B cell (primary cell): ENCODE measurements around the gene PRRG2. TPM values are rescaled to one million over a fixed set of nuclear protein-coding genes. Genes with fewer than 3 reads are reported as not detected.

Experiments used
- ATAC-seq: fragments of 200-7000 bp; cut with Tn5 transposase; one replicate; pipeline ENCODE4 v1.10.0; 2021; ENCODE audit warnings: low read depth, mild to moderate bottlenecking, moderate number of reproducible peaks, moderate library complexity
- CTCF ChIA-PET: fragments of 350-600 bp; sonication (Branson Sonifier 250); formaldehyde crosslinking; loops from one replicate; lab custom pipeline; 2021; ENCODE audit warnings: antibody characterized with exemption, inconsistent platforms; lab: Charles Lee
- POLR2A ChIA-PET: fragments of 350-600 bp; sonication (Branson Sonifier 250); formaldehyde crosslinking; loops from one replicate; lab custom pipeline; 2021; ENCODE audit warnings: antibody characterized with exemption; lab: Charles Lee
- DNase-seq: peaks from one replicate; pipeline ENCODE4 v3.0.0; 2013
- H2AFZ ChIP-seq: 2 replicates; pipeline ENCODE4 v1.6.1; 2012; ENCODE audit warnings: mild to moderate bottlenecking, low read depth, low read length; ENCODE audit not compliant: insufficient read depth, poor library complexity, severe bottlenecking
- H3K27ac ChIP-seq, 2 donors: 1 replicate in 1 of 2; 2 replicates in 1 of 2; pipeline ENCODE4 v1.5.1; 2012 to 2013; ENCODE audit warnings: low read length in 2 of 2, mild to moderate bottlenecking in 2 of 2, moderate library complexity in 1 of 2
- H3K27me3 ChIP-seq, 4 experiments: fragments of 200-600 bp in 1 of 4; sonication (generic) in 1 of 4; replicated peaks in 1 of 4; 1 replicate in 2 of 4; 2 replicates in 2 of 4; pipeline versions ENCODE4 v1.6.1 to v1.7.0; 2013 to 2016; ENCODE audit warnings: low read length in 3 of 4, mild to moderate bottlenecking in 2 of 4, mixed read lengths in 1 of 4, moderate library complexity in 1 of 4; ENCODE audit not compliant: insufficient read depth in 4 of 4, control insufficient read depth in 3 of 4; ENCODE audit errors: control extremely low read depth in 1 of 4
- H3K36me3 ChIP-seq, 2 experiments: replicated peaks in 1 of 2; 1 replicate in 1 of 2; 2 replicates in 1 of 2; pipeline versions ENCODE4 v1.6.1 to v1.7.1; 2013; ENCODE audit warnings: low read length in 1 of 2; ENCODE audit not compliant: insufficient read depth in 2 of 2, control insufficient read depth in 1 of 2; ENCODE audit errors: control extremely low read depth in 1 of 2, extremely low read depth in 1 of 2
- H3K4me1 ChIP-seq, 2 donors: fragments of 200-600 bp in 1 of 2; sonication (generic) in 1 of 2; 1 replicate in 1 of 2; 2 replicates in 1 of 2; pipeline versions ENCODE4 v1.5.1 to v1.6.1; 2013 to 2017; ENCODE audit warnings: low read length in 2 of 2; ENCODE audit not compliant: control insufficient read depth in 2 of 2, insufficient read depth in 2 of 2
- H3K4me2 ChIP-seq: replicated peaks from 2 replicates; pipeline ENCODE3; 2012; ENCODE audit warnings: mild to moderate bottlenecking, low read depth, low read length; ENCODE audit not compliant: poor library complexity, severe bottlenecking
- H3K4me3 ChIP-seq, 5 experiments: fragments of 200-600 bp in 1 of 5; sonication (generic) in 1 of 5; 1 replicate in 3 of 5; 2 replicates in 2 of 5; pipeline versions ENCODE4 v1.5.1 to v1.7.0; 2011 to 2016; ENCODE audit warnings: low read length in 4 of 5, mild to moderate bottlenecking in 4 of 5, low read depth in 2 of 5, control low read depth in 1 of 5, moderate library complexity in 1 of 5; ENCODE audit not compliant: insufficient read depth in 1 of 5; ENCODE audit errors: control extremely low read depth in 1 of 5, extremely low read depth in 1 of 5
- H3K79me2 ChIP-seq: fragments of 200-600 bp; sonication (generic); one replicate; pipeline ENCODE4 v1.6.0; 2016; ENCODE audit warnings: low read length; ENCODE audit not compliant: control insufficient read depth, insufficient read depth
- H3K9ac ChIP-seq: fragments of 200-600 bp; sonication (generic); 2 replicates; pipeline ENCODE4 v1.6.1; 2017; ENCODE audit warnings: mild to moderate bottlenecking, low read length, moderate library complexity
- H3K9me3 ChIP-seq, 3 donors: one replicate each; pipeline versions ENCODE4 v1.6.1 to v1.7.1; 2013; ENCODE audit warnings: low read length in 2 of 3; ENCODE audit not compliant: control insufficient read depth in 2 of 3, insufficient read depth in 1 of 3; ENCODE audit errors: control extremely low read depth in 1 of 3
- H4K20me1 ChIP-seq: 2 replicates; pipeline ENCODE4 v1.6.0; 2012; ENCODE audit warnings: mild to moderate bottlenecking, low read length; ENCODE audit not compliant: insufficient read depth, control insufficient read depth, poor library complexity, severe bottlenecking
- H3K27ac Mint-ChIP-seq: one replicate; pipeline ENCODE4 v1.8.0; 2021; ENCODE audit warnings: mixed read lengths
- H3K27me3 Mint-ChIP-seq: one replicate; pipeline ENCODE4 v1.8.0; 2021; ENCODE audit warnings: mixed read lengths
- H3K4me1 Mint-ChIP-seq: one replicate; pipeline ENCODE4 v1.8.0; 2021; ENCODE audit warnings: mixed read lengths
- H3K4me3 Mint-ChIP-seq: one replicate; pipeline ENCODE4 v1.8.0; 2021; ENCODE audit warnings: mixed read lengths
- H3K9me3 Mint-ChIP-seq: one replicate; pipeline ENCODE4 v1.8.0; 2022; ENCODE audit warnings: mixed read lengths; ENCODE audit not compliant: insufficient read depth
- EZH2 ChIP-seq: IDR thresholded peaks from 2 replicates; pipeline ENCODE4 v1.6.1; 2012; ENCODE audit warnings: borderline replicate concordance, low read depth, mild to moderate bottlenecking, moderate library complexity, low read length; ENCODE audit not compliant: insufficient read depth, poor library complexity, severe bottlenecking
- WGBS: methylation state at CpG from one replicate; pipeline ENCODE4 v1.1.5; 2013; ENCODE audit warnings: missing lambda C conversion rate; ENCODE audit not compliant: insufficient coverage; 5-methylcytosine and 5-hydroxymethylcytosine counted together
- intact Hi-C: fragments of 100-400 bp; cut with micrococcal nuclease; formaldehyde crosslinking; loops from one replicate; pipeline ENCODE4 v1.10.0; 2022
- polyA plus RNA-seq: library from polyadenylated mRNA; depleted of rRNA; stranded (reverse); fragments of >200 nt; gene quantifications from 2 replicates; pipeline ENCODE4 v1.2.3, GENCODE V29; 2012
- total RNA-seq, 2 donors: library from RNA; stranded (reverse); fragments of 120-200 nt in 1 of 2; gene quantifications; 1 replicate in 1 of 2; 2 replicates in 1 of 2; pipeline versions ENCODE4 v1.2.3 to v1.2.4, GENCODE V29; 2013 to 2022
- TF ChIP-seq, protein P1 (sequence below): fragments of 200-600 bp; IDR thresholded peaks from one replicate; pipeline ENCODE4 v1.8.0; 2022; ENCODE audit warnings: antibody characterized with exemption, mild to moderate bottlenecking

The PRRG2 gene
- total and polyA plus RNA-seq, 2 donors (not counting 1 experiment from before 2014, with no cell fraction given): 1.1 to 4.4 TPM

DNA sequence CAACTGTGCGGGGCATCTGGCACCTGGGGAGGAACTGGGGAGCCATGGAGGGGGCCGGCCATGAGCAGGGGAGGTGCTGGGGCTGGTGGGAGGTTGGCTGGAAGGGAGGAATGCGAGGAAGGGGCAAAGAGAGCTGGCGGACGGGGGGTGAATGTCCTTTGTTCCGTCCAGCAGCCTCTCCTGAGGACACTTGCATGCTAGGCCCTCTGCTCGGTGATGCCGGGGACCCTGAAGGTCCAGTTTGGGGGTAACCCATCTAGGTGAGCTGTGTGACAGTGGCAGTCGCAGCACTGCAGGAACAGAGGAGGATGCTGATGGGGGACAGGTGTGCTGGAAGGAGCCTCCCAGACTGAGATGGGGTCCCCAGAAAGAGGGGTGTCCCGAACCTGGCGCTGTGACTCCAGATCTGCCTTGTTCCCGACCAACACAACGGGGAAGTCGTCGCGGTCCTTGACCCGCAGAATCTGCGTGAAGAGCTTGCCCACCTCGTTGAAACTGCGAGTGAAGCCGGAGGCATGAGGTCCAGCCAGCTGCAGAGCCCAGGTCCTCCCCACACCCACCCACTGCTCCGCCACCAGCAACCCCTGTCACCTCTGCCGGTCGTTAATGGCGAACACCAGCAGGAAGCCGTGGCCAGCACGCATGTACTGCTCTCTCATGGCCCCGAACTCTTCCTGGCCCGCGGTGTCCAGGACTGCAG is 55.3 kb downstream of the PRRG2 start:
- WGBS: 85% methylated on average over 28 of the region's 30 CpGs
- Mint-ChIP-seq H3K27me3 (no peaks in the 10 kb centered on the region), H3K4me1 (peaks cover 22% of the 10 kb centered on the region), H3K27ac (no peak overlapping the region), H3K4me3 (no peak overlapping the region), H3K9me3 (no peaks in the 10 kb centered on the region)
- no peak overlapping the region for H3K9ac ChIP-seq
- ATAC-seq: no peak
- no peaks in the 10 kb centered on the region for H3K27me3 ChIP-seq
- TF ChIP-seq EZH2: no peak
- TF ChIP-seq, protein P1, sequence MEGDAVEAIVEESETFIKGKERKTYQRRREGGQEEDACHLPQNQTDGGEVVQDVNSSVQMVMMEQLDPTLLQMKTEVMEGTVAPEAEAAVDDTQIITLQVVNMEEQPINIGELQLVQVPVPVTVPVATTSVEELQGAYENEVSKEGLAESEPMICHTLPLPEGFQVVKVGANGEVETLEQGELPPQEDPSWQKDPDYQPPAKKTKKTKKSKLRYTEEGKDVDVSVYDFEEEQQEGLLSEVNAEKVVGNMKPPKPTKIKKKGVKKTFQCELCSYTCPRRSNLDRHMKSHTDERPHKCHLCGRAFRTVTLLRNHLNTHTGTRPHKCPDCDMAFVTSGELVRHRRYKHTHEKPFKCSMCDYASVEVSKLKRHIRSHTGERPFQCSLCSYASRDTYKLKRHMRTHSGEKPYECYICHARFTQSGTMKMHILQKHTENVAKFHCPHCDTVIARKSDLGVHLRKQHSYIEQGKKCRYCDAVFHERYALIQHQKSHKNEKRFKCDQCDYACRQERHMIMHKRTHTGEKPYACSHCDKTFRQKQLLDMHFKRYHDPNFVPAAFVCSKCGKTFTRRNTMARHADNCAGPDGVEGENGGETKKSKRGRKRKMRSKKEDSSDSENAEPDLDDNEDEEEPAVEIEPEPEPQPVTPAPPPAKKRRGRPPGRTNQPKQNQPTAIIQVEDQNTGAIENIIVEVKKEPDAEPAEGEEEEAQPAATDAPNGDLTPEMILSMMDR: no peak
- H3K9me3 ChIP-seq: no peaks in the 10 kb centered on the region
- DNase-seq: no peak
- H3K36me3 ChIP-seq: no peaks in the 10 kb centered on the region
- H3K4me1 ChIP-seq: peaks cover 23 to 29% of the 10 kb centered on the region in 2 donors
- POLR2A ChIA-PET: interaction anchor here (0.5 kb wide), 1 partner anchor 64 kb away, joined by 3 read pairs; no protein-coding TSS in a partner anchor
- intact Hi-C loops: no loop called here
- no peak overlapping the region for H3K4me2 ChIP-seq
- H4K20me1 ChIP-seq: no peaks in the 10 kb centered on the region
- no peak overlapping the region for H2AFZ ChIP-seq
- no peak overlapping the region for H3K4me3 ChIP-seq
- H3K79me2 ChIP-seq: peaks cover 10% of the 10 kb centered on the region
- CTCF ChIA-PET: interaction anchor here (0.6 kb wide), 1 partner anchor 132 kb away, joined by 3 read pairs; no protein-coding TSS in a partner anchor
- H3K27ac ChIP-seq: no peak overlapping the region
